HG03064 (cell line): ENCODE measurements around the gene APBB3.
"Not testable (repeated sequence)": the region's sequence is repeated elsewhere in the genome, so short reads cannot be mapped to it uniquely, and the experiment has no call there.

Source experiments
- ATAC-seq: cut with Tn5 transposase; IDR thresholded peaks from one replicate; pipeline ENCODE4 v1.9.1; 2021; ENCODE audit warnings: low read depth; ENCODE audit not compliant: unreplicated experiment

APBB3 gene, protein sequence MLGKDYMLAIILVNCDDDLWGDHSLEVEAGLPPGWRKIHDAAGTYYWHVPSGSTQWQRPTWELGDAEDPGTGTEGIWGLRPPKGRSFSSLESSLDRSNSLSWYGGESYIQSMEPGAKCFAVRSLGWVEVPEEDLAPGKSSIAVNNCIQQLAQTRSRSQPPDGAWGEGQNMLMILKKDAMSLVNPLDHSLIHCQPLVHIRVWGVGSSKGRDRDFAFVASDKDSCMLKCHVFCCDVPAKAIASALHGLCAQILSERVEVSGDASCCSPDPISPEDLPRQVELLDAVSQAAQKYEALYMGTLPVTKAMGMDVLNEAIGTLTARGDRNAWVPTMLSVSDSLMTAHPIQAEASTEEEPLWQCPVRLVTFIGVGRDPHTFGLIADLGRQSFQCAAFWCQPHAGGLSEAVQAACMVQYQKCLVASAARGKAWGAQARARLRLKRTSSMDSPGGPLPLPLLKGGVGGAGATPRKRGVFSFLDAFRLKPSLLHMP

DNA sequence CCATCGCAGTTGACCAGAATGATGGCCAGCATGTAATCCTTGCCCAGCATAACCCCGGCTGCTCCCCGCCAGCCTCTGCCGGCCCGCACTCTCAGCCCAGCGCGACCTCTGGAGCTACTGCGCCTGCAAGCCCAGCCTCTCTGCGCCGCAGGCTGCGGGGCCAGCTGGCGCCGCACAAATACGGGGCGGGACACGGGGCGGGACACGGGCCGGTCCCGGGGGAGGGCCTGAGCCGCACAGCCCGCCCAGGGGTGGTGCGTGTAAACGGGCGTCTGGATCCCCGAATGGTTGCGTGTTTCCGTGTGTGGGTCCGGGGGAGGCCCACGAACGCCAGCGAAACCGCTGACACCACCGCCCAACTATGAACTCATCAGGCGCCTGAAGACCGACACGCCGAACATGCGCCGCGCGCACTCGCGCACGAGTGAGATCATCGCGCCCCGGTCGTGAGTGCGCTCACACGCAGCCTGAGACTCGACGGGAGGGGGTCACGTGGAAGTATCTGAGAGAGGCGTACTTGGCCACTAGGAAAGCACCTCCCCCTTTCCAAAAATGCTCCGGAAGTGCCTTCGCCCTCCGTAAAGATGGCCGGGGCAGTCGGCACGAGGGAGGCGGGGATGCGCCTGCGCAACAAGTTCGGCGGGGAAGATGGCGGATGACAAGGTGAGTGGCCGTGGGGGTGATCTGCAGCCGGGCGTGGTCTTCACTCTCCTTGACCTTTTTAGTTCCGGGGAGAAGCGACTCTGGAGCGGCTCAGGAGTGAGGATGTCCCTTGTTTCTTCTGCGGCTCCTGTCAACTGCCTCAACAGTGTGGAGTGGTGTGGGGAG, at the start of gene APBB3, which contains the start of gene SLC35A4:
Gene APBB3 (minus strand): TSS at position 403 of the 828 bp plus-strand sequence. CDS start 353 bp downstream, at position 50.
Gene SLC35A4 (plus strand): TSS at position 633 of the 828 bp plus-strand sequence. CDS start 2,342 bp downstream, outside the sequence.
- peak; percentile 84 for ATAC-seq

GRCh38 chr5:140611020-140611521, 46.7 kb upstream of the APBB3 start:
- ATAC-seq = no peak

- ATAC-seq = no peak
Measured at GRCh38 chr5:140609126-140609525, 44.7 kb upstream of the APBB3 start.

DNA sequence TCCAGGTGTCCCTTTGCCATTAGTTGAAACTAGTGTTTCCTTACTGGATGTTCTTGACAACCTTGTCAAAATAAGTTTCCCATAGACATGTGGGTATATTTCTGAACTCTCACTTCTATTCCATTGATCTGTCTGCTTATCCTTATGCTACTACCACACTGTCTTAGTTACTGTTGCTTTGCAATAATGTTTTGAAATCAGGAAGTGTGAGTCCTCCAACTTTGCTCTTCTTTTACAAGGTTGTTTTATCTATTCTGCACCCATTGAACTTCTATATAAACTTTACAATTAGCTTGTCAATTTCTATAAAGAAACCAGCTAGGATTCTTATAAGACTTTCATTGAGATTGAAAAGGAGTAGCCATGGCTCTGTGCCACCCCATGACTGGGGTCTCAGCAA, 44.3 kb upstream of the APBB3 start:
- ATAC-seq = no peak

- no peak for ATAC-seq
Measured at GRCh38 chr5:140607031-140607430, 42.6 kb upstream of the APBB3 start.

DNA sequence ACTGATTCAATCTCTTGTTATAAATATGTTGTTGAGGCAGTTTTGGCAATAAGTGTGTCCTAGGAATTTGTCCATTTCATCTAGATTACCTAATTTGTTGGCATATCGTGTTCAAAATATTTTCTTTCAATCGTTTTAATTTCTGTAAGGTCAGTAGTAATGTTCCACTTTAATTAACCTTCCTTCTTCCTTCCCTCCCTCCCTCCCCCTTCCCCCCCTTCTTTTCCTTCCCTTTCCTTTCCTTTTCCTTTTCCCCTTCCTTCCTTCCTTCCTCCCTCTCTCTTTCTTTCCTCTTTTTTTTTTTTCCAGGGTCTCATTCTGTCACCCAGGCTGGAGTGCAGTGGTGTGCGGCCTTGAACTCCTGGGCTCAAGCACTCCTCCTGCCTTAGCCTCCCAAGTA, 41.5 kb upstream of the APBB3 start:
- ATAC-seq = no peak

DNA sequence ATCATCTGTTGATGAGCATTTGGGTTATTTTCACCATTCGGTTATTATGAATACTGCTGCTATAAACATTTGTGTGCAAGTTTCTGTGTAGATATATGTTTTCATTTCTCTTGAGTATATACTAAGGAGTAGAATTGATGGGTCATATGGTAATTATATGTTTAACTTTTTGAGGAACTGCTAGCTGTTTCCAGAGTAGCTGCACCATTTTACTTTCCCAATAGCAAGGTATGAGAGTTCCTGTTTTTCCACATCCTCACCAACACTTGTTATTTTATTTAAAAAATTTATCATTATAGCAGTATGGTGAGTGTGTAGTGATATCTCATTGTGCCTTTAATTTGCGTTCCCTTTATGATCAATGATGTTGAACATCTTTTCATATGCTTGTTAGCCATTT, 39.3 kb upstream of the APBB3 start:
- ATAC-seq = no peak

GRCh38 chr5:140603446-140603698, 39.0 kb upstream of the APBB3 start:
- ATAC-seq = not testable (repeated sequence)

- no peak for ATAC-seq
Measured at GRCh38 chr5:140602147-140602546, 37.7 kb upstream of the APBB3 start.

GRCh38 chr5:140600096-140600495, 35.7 kb upstream of the APBB3 start:
- ATAC-seq = no peak

DNA sequence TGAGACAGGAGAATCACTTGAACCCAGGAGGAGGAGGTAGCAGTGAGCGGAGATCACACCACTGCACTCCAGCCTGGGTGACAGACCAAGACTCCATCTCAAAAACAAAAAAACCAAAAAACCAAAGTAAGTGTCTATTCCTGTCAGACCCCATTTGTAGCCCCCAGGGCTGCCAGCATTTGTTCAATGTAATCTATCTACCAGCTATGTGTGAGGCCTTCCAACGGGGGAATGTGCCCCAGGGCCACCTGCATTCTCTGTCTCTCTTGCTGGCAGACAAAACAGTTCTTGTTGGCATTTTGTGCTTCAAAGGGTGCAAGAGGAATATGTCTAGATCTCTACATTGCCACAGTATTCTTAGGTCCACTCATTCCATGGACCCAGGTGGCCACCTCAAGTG, 34.4 kb upstream of the APBB3 start:
- no peak for ATAC-seq

DNA sequence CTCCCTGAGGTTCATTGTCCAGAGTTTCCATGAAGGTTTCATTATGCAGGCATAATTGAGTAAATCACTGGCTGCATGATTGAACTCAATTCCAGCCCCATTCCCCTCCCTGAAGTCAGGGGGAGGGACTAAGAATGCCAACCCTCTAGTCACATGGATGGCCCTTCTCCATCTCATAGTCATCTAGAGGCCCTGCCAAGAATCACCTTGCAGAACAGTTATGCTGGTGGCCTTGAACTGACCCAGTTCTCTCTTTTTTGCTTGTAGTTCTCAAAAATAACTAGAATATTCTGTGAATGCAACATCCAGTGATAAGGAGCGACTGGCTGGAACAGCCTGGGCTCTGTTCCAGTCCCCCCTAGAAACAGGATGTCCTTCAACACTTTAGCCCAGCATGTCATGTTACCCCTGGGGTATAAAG, 31.9 kb upstream of the APBB3 start:
- ATAC-seq = no peak

DNA sequence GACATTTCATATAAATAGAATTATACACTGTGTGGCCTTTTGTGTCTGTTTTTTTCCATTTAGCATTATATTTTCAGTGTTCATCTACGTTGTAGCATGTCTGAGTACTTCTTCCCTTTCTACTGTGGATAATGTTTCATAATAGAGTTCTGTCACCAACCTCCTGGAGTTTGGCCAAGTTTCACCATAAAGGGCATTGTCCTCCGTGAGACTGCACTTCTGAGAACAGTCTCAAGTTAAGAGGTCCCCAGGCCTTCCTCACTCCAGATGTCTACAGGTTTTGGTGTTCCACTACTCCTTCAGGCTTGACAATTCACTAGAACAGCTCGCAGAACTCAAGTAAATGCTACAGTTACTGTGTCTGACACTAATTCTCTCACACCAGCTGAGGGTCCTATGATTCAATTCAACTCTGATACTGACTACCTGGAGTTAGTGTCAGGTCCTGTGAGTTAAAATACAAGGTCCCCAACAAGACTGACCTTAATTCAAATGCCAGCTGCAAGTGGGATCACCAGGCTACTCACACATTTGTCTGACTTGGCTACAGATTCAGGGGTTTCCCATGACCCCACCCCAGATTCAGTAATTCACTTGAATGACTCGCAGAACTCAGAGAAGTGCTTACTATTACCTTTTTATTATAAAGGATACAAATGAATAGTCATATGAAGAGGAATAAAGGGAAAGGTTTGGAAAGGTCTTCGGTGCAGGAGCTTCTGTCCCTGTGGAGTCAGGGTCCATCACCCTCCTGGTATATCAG, 31.3 kb upstream of the APBB3 start:
- ATAC-seq = no peak

GRCh38 chr5:140594169-140594568, 29.8 kb upstream of the APBB3 start:
- ATAC-seq = no peak

DNA sequence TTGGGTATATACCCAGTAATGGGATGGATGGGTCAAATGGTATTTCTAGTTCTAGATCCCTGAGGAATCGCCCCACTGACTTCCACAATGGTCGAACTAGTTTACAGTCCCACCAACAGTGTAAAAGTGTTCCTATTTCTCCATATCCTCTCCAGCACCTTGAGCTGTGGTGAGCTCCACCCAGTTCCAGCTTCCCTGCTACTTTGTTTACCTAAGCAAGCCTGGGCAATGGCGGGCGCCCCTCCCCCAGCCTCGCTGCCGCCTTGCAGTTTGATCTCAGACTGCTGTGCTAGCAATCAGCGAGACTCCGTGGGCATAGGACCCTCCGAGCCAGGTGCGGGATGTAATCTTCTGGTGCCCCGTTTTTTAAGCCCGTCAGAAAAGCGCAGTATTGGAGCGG, 28.7 kb upstream of the APBB3 start:
- ATAC-seq = not testable (repeated sequence)

DNA sequence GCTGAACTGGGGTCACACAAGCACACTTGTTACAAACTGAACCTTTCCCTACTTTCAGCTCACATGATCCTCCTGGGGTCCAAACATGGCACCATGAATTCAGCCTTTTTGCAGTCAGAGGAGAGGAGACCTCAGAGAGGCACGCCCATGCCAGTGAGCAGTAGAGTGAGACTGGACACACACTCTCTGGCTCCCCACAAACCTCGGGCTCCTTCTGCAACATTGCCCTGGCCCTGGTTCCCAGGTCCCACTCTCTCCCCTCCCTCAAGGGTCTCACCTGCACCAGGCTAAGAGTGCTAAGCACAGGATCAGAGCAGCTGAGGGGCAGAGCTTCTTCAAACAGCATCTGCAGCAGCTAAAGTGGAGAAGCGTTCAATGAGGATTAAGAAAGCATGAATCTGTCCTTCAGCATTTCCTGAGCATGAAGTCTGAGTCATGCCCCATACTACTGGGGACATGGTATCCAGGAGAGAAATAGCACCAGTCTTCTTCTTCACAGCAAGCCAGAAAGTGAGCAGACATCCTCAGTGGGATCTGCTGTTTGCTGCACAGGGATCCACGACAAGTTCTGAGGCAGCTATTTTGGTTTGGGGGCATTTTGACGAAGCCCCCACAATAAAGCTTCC, 27.5 kb upstream of the APBB3 start:
- ATAC-seq = no peak

DNA sequence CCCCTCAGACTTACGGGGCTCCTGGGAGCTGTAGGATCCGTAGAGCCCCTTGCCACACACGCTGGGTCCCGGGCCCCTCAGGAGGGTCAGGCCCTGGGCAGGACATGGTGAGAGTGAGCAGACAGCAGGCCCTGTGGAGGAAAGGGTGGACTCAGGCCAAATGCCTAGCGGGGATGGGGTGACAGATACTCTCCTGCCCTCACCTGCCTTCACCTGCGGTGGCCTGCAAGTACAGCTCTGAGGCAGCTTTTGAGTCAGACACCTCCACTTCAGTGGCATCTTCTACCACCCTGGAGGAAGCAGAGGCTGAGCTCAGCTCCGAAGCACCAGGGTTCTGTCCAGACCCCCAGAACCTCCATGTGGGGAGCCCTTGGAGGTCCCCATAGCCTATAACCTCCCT, 26.5 kb upstream of the APBB3 start:
- ATAC-seq = no peak

- no peak for ATAC-seq
Measured at GRCh38 chr5:140588311-140589070, 24.1 kb upstream of the APBB3 start.

DNA sequence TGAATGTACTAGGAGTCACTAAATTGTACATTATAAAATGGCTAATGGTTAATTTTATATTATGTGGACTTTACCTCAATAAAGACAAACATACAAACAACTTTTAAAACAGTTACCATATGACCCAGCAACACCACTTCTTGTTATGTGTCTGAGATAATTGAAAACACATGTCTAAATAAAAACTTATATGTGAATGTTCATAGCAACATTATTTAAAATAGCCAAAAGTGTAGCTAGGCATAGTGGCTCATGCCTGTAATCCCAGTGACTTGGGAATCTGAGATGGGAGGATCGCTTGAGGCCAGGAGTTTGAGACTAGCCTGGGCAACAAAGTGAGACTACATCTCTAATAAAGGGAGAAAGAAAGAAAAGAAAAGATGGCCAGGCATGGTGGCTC, 23.1 kb upstream of the APBB3 start:
- ATAC-seq = no peak
